Activated CD4-positive, alpha-beta T cell treated with anti-CD3 and anti-CD28 coated beads, Interleukin-2, amount 50 U/mL, for 1 hour (primary cell): ENCODE results near the gene CASKIN1.
"Not testable (repeated sequence)": the region's sequence is repeated elsewhere in the genome, so short reads cannot be mapped to it uniquely, and the experiment has no call there.

ENCODE experiments used
- DNase-seq: peaks from one replicate; pipeline ENCODE4 v3.0.0-alpha.2; 2020

The CASKIN1 gene

DNA sequence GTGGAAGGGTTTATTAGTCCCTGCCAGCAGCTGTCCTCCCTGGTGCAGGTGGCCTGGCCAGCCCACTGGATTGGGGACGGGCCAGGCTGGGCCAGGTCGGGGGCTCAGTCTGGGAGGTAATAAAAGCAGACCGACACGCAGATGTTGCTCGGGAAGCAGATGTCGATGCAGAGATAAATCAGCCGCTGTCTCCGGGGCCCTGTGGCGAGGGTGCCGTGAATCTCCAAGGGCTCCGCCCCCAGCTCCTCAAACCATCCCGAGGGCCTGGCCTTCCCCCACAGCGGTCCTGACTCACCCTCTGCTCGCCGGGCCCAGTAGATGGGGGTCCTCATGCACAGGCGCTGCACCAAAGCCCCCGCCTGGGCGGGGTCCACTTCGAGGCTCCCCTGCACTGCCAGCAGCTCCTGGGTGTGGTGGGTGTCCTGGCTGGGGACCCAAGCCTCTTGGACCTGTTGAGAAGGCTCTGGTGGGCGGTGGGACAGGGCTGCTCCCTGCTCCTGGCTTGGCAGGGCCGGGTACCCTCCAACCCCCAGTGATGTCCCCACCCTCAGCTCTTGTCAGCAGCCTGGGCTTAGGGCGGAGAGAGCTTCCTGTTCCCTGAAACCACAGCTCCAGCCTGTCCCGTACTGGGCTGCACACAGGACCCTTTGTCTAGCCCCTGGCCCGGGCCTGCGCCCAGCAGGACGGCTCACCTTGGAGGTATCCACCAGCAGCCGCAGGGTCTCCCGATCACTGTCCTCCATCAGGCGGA is 13.0 kb upstream of the CASKIN1 start:
- no peak for DNase-seq

DNA sequence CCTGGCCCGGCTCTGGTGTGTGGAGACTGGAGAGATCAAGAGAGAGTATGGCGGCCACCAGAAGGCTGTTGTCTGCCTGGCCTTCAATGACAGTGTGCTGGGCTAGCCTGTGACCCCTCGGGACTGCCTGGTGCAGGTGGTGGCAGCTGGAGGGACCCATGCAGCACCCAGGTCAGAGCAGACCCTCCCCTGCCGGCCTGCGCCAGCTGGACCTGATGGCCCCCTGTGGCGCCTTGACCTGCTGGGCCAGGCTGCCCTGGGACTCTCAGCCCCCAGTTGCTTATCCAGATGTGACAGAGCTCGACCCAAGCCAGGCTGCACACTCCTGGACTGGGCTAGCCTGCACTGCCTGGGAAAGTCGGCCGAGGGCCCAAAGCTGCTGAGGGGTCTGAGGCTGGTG is 12.4 kb upstream of the CASKIN1 start:
- no peak for DNase-seq

DNA sequence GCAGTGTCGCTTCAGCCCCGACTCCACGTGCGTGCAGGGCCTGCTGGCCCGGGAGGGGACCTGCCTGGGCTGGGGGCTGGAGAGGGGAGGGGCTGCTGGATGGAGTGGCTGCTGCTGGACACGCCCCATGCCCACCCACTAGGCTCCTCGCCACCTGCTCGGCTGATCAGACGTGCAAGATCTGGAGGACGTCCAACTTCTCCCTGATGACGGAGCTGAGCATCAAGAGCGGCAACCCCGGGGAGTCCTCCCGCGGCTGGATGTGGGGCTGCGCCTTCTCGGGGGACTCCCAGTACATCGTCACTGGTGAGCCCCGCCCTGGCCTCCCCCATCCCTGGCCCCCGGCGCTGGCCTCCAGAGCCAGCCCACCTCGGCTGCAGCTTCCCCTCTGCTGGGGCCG is 11.9 kb upstream of the CASKIN1 start:
- DNase-seq, result no peak

DNA sequence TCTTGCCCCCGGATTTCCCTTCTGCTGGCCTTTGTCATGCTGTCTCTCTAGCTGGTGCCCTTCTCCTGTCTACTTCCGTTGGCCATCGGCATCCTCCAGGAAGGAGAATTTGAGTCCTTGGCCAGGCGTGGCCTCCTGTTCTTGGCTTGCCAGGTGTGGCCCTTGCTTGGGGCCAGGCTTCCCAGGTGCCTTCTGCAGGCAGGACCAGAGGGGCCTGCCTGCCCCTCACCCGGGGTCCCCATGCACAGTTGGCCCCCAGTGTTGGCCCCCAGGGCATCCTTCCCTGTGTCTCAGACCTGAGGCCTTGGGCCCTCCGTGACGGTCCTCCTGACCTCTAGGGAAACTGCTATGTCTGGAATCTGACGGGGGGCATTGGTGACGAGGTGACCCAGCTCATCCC is 11.5 kb upstream of the CASKIN1 start:
- no peak for DNase-seq

DNA sequence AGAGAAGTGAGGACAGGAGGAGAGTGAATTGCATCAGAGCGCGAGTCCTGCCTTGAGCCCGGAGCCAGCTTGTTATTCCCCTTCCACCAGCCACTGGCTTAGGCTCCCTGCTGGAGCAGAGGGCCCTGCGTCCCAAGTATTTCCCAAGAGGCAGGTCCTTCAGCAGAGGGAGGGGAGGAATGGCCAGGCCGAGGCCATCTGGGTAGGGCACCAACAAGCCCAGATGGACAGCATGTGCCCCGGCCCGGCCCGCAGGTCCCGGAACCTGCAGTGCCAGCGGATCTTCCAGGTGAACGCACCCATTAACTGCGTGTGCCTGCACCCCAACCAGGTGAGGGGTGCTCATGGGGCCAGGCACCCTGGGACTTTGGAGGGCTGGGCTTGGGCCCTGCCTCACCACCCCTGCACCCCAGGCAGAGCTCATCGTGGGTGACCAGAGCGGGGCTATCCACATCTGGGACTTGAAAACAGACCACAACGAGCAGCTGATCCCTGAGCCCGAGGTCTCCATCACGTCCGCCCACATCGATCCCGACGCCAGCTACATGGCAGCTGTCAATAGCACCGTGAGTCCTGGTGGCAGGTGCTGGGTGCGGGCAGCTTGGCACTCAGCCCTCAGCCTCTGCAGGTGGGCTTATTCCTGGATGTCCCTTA is 10.5 kb upstream of the CASKIN1 start:
- no peak for DNase-seq

DNA sequence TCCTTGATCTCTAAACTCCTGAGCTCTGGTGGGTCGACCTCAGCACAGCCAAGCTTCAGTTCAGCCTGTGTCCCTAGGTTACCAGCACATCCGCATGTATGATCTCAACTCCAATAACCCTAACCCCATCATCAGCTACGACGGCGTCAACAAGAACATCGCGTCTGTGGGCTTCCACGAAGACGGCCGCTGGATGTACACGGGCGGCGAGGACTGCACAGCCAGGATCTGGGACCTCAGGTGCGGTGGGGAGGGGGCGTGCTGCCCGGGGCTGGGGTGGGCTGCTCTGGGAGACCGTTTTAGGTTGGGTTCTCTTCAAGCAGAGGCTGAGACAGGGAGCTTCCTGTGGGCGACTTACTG is 10.0 kb upstream of the CASKIN1 start:
- DNase-seq, result no peak

DNA sequence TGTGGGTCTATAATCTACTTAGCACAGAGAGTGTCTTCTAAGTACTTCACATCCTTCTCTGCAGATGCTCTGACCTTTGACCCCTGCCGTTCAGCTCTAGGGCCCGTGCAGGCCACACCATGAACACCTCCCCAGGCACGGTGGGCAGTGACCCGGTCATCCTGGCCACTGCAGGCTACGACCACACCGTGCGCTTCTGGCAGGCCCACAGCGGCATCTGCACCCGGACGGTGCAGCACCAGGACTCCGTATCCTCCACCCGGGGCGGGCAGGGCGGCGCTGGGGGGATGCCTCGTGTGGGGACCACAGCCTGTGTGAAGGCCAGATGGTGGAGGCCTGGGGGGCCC is 9.5 kb upstream of the CASKIN1 start:
- DNase-seq, result no peak

DNA sequence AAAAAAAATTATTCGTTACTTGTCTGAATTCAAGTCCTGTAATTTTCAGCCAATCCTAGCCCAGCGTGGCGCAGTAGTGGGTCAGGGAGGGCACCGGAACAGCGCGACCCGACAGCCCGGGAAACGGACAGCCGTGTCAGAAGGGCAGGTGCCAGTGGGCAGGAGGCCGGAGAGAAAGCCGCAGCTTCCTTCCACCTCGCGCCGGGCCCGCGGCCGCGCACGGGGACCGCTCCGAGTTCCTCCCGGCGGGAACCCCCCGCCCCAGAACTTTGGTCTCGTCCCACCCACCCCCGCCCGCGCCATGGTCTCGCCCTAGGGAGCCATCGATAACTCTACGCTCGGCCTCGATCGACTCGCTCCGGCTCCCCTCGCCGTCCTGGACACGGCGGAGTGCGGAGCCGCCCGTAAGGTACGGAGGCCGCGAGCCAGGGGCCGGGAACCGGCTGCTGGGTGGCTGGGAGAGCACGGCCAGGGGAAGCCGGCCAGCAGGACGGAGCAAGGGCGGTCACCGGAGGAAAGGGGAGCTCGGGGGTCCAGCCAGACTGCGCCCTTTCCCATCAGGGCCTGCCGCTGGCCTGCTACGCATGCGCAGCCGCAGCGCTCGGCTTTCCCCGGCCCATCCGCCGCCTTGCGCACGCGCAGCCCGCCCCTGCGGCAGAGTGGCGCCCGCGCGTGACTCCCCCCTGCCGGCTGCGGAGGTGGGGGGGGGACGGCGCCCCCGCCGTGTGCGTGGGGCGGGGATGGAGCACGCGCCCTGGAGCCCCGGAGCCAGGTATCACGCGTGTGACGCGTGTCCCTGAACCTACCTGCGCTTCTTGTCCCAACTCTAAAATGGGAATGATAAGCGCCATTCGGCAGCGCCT is 8.9 kb upstream of the CASKIN1 start, which contains the start of gene MLST8:
Gene MLST8, plus strand, starts transcription at position 351 of the 863 bp plus-strand sequence. CDS start 632 bp downstream, outside the sequence.
- peak; percentile 89 for DNase-seq

DNA sequence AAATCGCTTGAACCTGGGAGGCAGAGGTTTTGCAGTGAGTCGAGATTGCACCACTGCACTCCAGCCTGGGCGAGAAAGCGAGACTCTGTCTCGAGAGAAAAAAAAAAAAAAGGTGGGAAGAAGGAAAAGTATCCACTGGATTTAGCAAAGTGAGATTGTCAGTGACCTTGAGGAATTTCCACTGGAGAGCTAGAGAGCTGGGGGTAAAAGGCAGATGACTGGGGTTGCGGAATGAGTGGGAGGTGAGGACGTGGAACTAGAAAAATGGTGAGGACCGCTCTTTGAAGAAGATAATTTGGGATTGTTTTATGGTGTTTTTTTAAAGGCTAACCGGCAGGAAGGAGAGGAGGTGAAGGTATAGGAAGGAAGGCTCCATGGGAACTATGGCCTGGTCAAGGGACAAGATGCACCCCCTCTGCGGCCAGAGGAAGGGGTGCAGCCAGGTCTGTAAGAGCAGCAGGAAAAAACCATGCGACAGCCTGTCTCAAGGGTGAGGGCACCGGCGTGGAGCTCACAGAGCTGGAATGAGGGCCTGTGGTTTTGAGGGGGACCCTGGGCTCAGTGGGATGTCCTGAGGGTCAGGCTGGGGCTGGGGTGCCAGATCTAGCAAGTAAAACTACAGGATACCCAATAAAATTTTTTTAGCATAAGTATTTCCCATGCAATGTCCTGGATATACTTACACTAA is 8.2 kb upstream of the CASKIN1 start:
- DNase-seq, result no peak

DNA sequence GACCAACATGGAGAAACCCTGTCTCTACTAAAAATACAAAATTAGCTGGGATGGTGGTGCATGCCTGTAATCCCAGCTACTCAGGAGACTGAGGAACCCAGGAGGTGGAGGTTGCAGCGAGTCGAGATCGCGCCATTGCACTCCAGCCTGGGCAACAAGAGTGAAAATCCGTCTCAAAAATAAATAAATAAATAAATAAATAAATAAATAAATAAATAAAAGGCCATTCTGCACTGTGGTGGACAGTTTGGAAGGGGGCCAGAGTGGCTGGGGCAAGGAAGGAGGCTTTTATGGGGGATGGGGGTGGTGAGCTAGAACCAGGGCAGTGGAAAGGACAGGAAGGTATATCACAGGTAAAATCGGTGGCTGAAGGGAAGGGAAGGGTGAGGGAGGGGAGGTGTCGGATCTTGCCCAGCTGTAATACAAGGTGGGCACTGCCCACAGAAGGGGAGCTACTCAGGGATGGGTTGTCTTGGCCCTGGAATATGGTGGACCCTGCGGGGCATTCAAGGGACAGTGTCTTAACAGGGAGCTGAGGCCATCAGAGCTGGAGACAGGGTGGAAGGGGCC is 6.8 kb upstream of the CASKIN1 start:
- not testable (repeated sequence) for DNase-seq

DNA sequence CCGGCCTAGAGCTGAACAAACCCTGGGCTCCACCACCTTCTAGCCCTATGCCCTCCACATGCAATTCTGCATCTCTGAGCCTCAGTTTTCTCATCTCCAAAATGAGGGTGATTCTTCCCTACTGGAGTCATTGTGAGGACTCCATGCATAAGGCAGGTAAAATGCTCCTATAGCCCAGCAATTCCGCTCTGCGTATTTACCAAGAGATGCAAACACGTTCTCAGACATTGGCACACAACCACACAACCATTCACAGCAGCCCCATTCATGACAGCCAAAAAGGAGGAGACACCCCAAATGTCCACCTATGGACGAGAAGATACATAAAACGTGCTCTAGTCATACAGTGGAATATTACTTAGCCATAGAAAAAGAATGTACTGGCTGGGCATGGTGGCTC is 3.9 kb upstream of the CASKIN1 start:
- no peak for DNase-seq

DNA sequence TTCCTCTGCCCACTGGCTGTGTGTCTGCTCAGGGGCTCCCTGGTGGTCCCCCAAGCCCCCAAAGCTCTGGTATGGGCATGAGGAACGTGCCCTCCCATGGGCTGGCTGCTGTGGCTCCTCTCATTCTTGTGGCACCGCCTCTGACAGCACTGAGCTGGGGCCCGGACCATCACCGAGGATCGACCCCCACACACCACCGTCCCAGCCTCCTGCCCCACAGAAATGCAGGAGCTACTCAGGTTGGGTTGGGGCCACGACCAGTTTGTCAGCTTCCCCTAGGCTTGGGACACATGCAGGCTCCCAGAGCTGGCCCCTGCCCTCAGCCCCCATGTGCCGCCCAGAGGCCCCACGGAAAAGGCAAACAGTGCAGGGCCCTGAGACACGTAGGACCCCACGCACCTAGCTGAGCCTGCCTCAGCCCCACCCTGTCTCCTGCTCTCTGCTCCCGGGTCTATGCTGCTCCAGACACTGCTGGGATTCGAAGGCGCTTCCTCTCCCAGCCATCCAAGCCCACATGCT is 3.3 kb upstream of the CASKIN1 start:
- no peak for DNase-seq

DNA sequence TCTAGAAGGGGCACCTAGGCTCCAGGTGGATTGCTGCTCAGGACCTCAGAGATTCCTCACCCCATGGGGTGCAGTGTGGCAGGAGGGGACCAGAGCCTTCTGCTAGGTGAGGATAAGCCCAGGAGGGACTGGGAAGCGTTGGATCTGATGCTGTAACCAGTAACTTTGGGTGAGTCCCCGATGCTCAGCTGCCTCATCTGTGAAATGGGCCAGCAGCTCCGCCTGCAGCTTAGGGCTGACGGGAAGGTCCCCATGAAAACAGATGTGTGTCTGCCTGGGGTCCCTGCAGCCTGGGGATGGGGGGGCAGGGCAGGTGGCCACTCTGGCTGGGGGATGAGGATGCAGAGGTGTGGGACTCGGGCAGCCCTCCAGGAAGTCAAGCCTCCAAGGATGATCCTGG is 2.7 kb upstream of the CASKIN1 start:
- DNase-seq, result no peak

DNA sequence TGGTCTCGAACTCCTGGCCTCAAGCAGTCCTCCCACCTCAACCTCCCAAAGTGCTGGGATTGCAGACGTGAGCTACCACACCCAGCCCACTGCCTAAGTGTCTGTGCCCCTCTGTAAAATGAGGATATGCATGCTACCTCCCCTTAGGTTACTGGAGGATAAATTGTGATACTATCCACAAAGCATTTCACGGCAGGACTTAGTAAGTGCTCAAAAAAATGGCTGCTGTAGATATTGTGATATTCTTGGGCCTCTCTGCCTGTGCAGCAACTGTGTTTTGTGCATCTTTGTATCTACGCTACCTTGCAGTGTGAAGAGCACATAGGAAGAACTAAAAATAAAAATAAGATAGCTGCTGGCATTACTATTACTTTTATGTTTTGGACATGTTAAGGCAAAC is 1.9 kb upstream of the CASKIN1 start:
- no peak for DNase-seq

DNA sequence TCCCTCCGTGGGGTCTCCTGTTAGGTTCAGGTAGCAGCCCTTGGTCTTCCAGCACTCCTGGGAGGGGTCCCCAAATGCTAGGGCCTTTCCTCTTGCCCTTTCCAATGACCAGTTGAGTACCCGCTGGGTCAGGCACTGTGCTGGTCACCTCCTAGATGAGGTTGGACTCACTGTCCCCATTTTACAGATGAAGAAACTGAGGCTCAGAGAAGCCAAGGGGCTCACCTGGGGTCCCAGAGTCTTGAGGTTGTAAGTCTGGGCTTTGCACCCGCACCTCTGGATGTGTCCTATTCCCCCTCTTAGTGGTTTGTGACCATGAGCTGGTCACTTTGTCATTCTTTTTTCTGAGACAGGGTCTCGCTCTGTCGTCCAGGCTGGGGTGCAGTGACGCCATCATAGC is 1.4 kb upstream of the CASKIN1 start:
- no peak for DNase-seq

DNA sequence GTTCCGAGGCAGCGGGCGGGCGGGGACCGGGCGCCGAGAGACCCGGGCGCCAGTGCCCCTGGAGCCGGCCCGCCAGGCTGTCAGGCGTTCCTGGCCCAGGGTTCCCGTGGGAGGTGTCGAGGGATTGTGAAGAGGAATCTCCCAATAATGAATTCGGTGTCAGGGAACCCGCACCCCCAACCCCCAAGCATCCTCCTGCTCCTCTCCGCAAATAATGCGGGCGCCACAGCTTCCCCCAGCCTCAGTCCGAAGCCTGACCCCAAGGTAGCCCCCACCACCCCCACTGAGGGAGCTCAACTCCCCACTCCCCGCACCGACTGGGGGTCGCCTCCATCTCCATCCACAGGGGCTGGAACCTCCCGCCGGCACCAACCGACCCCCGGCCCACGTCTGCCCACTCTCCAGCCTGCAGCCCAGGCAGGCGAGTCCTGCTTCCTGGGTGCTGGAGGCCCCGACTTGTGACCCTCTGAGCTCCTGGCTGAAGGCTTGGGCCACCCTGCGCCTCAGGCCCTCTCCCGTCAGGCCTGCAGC is 641 bp upstream of the CASKIN1 start:
- DNase-seq, result no peak

DNA sequence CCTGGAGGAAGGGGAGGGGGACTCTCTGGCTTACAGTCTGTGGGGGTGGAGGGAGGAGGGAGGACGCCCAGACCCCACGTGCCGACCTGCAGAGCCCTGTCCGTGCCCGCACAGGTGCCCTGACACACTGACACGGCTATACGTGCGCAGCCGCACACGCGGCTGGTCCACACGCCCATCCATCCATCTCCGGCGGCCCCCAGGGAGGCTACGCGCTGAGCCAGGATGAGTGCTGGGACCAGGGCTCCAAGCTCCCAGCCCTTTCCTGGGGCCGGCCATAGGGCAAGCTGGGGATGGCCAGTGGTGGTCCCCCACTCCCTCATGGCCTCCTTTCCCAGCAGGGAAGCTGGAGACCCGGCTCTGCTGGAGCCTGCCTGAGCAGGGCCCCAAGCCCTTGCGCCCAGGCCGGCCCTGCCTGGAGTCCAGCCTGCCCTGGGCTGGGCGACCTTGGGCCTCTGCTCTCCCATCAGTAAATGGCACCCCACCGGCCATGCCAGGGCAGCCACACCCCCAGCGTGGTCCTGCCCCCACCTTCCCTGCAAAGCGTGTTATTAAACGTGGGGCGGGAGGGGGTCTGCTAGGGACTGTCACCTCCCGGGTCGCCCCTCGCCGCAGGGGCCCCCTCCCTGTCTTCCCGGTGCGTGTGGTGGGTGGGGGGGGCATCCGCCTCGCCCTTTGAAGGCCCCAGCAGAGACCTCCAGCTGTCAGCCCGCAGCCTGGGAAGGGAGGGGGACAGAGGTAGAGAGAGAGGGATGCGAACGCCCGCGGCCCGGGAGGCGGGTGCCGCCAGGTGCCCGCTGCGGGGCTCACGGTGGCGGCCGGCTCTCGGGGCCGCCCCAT is 863 bp downstream of the CASKIN1 start:
- no peak for DNase-seq

DNA sequence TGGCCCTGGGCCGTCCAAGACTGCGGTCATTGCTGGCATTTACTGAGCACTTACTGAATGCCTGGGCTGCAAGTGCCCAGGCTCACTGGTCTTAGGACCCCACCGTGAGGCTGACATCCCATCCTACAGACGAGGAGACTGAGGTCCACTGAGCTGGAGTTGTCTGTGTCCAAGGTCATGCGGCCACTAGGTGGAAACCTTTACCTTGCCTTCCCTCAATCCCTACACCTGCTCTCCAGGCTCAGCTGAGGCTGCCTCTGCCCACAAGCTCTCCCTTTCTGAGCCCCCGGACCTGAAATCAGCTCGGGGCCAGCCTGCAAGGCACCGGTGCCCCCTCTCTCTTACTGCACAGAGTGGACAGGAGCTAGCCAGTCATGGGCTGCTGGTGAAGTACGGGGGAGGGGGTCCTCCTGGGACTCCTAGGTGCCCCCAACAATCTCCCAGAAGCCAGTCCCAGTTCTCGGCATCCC is 1.5 kb downstream of the CASKIN1 start:
- DNase-seq, result peak; percentile 48

DNA sequence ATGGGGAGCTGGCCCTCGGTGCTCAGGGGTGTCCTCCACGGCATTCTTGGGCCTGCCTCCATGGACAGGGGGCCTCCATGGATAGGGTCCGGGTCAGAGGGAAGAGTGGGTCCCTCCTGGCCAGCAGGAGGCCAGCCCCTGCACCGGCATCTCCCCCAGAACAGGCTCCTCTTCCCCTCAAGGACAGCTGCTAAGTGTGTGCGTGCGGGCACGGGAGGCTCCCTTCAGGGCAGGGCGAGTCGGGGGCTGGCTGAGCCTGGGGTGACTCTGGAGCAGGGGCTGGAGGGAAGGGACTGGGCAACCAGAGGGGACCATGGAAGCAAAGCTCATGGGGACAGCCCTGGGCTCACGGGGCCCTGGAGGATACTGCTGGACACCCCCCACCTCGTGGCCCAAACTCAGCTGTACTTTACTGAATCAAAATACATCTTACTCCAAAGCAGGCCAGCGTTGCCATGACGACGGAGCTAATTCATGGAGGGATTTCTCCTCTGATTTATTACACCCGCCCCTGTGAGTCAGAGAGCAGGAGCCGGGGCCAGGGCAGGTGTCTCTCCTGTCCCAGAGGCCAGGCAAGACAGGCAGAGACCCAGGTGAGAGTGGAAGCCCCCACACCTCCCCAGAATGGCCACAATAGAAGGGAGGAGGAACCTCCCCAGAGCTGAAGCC is 2.1 kb downstream of the CASKIN1 start:
- DNase-seq, result no peak

DNA sequence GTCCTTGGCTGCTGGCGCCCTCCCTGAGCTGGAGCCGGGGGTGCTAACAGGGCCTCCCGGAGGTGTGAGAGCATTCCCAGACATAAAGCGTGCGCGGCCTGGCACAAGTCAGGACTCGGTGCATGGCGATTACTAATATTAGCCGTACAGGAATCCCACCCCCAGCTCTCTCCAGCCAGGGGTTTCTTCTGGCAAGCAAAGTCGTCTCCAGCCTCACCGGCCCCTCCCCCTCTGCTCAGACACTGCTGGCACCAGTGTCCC is 5.0 kb downstream of the CASKIN1 start:
- no peak for DNase-seq
